ENCODE measurements around the gene BIN2. TPM values are rescaled to one million over a fixed set of nuclear protein-coding genes. Genes with fewer than 3 reads are reported as not detected.

Gene BIN2
- total RNA-seq, 1 experiment from 2014 or later = not detected

GRCh38 chr12:51281202-51281924 lies 42.6 kb downstream of the BIN2 start:
- H3K4me2 ChIP-seq (ENCODE audit: insufficient read depth, insufficient read length, low read length) = no peak overlapping the region
- H3K9me3 Mint-ChIP-seq = no peaks in the 10 kb centered on the region

More at GRCh38 chr12:51281202-51281924, 42.6 kb downstream of the BIN2 start:
- no peak overlapping the region for H4K91ac ChIP-seq (ENCODE audit: insufficient read length, low read depth, low read length)
- no peaks in the 10 kb centered on the region for H3K23me2 ChIP-seq (ENCODE audit: insufficient read length, low read depth, low read length, poor library complexity, severe bottlenecking)
- H4K20me1 ChIP-seq (ENCODE audit: control insufficient read depth, insufficient read depth, insufficient read length) = no peaks in the 10 kb centered on the region
- no peak overlapping the region for H2BK20ac ChIP-seq (ENCODE audit: low read depth, low read length, poor library complexity, severe bottlenecking)
- Mint-ChIP-seq H3K27me3 (ENCODE audit: low read depth) (no peaks in the 10 kb centered on the region; the same call in 1 of the 2 replicates), H3K4me1 (peaks cover 0 to 7% of the 10 kb centered on the region in 2 experiments; a peak in 2 of 4 replicates), H3K27ac (no peak overlapping the region), H3K36me3 (ENCODE audit: insufficient read depth in 1 of 3, low read depth in 3 of 3) (no peaks in the 10 kb centered on the region), H3K4me3 (no peak overlapping the region)
- no peak overlapping the region for H2BK120ac ChIP-seq (ENCODE audit: low read depth, low read length, poor library complexity, severe bottlenecking)
- DNase-seq = no peak
- H2AK5ac ChIP-seq (ENCODE audit: insufficient read length, low read length) = no peak overlapping the region
- no peak overlapping the region for H3K4ac ChIP-seq (ENCODE audit: low read depth, low read length)
- H3K56ac ChIP-seq (ENCODE audit: insufficient read length, low read depth, low read length) = no peak overlapping the region
- H3K27me3 ChIP-seq (ENCODE audit: insufficient read depth, low read length) = no peaks in the 10 kb centered on the region
- H3K27ac ChIP-seq (ENCODE audit: insufficient read length, low read depth, low read length) = no peak overlapping the region
- no peaks in the 10 kb centered on the region for H3K4me1 ChIP-seq (ENCODE audit: insufficient read depth, low read length)
- no peak overlapping the region for H3K9ac ChIP-seq (ENCODE audit: extremely low read depth, insufficient read length, low read length)
- no peak for TF ChIP-seq CTCF (conservative IDR thresholded peaks at IDR 0.05)
- H3T11ph ChIP-seq (ENCODE audit: low read length) = no peak overlapping the region
- H4K8ac ChIP-seq (replicated peaks; ENCODE audit: insufficient read length, low read depth, low read length) = no peak overlapping the region
- no peaks in the 10 kb centered on the region for H3K79me2 ChIP-seq (ENCODE audit: insufficient read depth, low read length)
- H3K23ac ChIP-seq (ENCODE audit: insufficient read length, low read depth, low read length) = no peak overlapping the region
- no peaks in the 10 kb centered on the region for H3K9me3 ChIP-seq (ENCODE audit: control insufficient read depth, low read depth, low read length)
- peak overlapping the region; percentile 36 for H4K5ac ChIP-seq (ENCODE audit: insufficient read length, low read depth, low read length)
- WGBS (ENCODE audit: extremely low coverage, insufficient read length, low lambda C conversion rate) = no CpG with 5 or more reads among the region's 4 CpGs
- no peak overlapping the region for H2AFZ ChIP-seq (ENCODE audit: low read length)
- no peaks in the 10 kb centered on the region for H3K79me1 ChIP-seq (ENCODE audit: insufficient read depth, low read depth, low read length, poor library complexity, severe bottlenecking)
- no peak overlapping the region for H2BK15ac ChIP-seq (ENCODE audit: low read depth, low read length)
- no peak overlapping the region for H2BK5ac ChIP-seq (ENCODE audit: insufficient read length, low read length)
- H3K14ac ChIP-seq (ENCODE audit: insufficient read depth, low read length) = no peak overlapping the region
- no peak overlapping the region for H2BK12ac ChIP-seq (ENCODE audit: insufficient read length, low read depth, low read length)
- no peak overlapping the region for H3K18ac ChIP-seq (ENCODE audit: insufficient read length, low read depth, low read length)
